Erythroblast (primary cell): ENCODE data around the gene CCSER1.

Experiments
- GATA1 ChIP-seq: IDR thresholded peaks from 2 replicates; pipeline ENCODE4 v1.6.1; 2011; ENCODE audit warnings: low read depth, mild to moderate bottlenecking, control low read depth, low read length, moderate library complexity
- POLR2A ChIP-seq: IDR thresholded peaks from 2 replicates; pipeline ENCODE4 v1.6.1; 2011; ENCODE audit warnings: mild to moderate bottlenecking, low read length

- TF ChIP-seq POLR2A = no peak
- TF ChIP-seq GATA1 = no peak
Measured at GRCh38 chr4:91373546-91373945, 1246.4 kb downstream of the CCSER1 start.
